Gastroesophageal sphincter (tissue), 4 donors: Measurements from ENCODE around the gene TMEFF2. TPM values are rescaled to one million over a fixed set of nuclear protein-coding genes. Genes with fewer than 3 reads are reported as not detected.

Experiments used
- ATAC-seq: fragments of 150-250 bp; one replicate; pipeline ENCODE4 v1.9.1; 2016; ENCODE audit warnings: mild to moderate bottlenecking, moderate library complexity
- H3K27ac ChIP-seq, 4 donors: fragments of 200-600 bp; sonication (generic) in 3 of 4; 1 replicate in 3 of 4; 2 replicates in 1 of 4; pipeline ENCODE4 v1.5.1; 2016 to 2019
- H3K27me3 ChIP-seq: fragments of 200-600 bp; sonication (generic); one replicate; pipeline ENCODE4 v1.5.1; 2019
- H3K36me3 ChIP-seq, 2 donors: fragments of 200-600 bp; sonication (generic); one replicate each; pipeline ENCODE4 v1.5.1; 2019; ENCODE audit warnings: control low read depth in 1 of 2
- H3K4me1 ChIP-seq, 3 donors: fragments of 200-600 bp; sonication (generic); 1 replicate in 2 of 3; 2 replicates in 1 of 3; pipeline ENCODE4 v1.5.1; 2016 to 2019; ENCODE audit warnings: control low read depth in 2 of 3
- H3K4me3 ChIP-seq, 2 donors: fragments of 200-600 bp; sonication (generic); one replicate each; pipeline ENCODE4 v1.5.1; 2019; ENCODE audit warnings: mild to moderate bottlenecking in 1 of 2, moderate library complexity in 1 of 2
- H3K9me3 ChIP-seq, 3 donors: fragments of 200-600 bp; sonication (generic); one replicate each; pipeline ENCODE4 v1.5.1; 2017 to 2019; ENCODE audit warnings: control low read depth in 2 of 3
- EP300 ChIP-seq: sonication (generic); formaldehyde crosslinking; IDR thresholded peaks from one replicate; pipeline ENCODE4 v1.6.1; 2017; ENCODE audit warnings: antibody characterized with exemption, mild to moderate bottlenecking
- POLR2A ChIP-seq, 2 donors: fragments of 450-650 bp; IDR thresholded peaks; one replicate each; pipeline ENCODE4 v1.6.1; 2017; ENCODE audit warnings: antibody characterized with exemption in 2 of 2, mild to moderate bottlenecking in 2 of 2, moderate library complexity in 1 of 2
- POLR2AphosphoS5 ChIP-seq: sonication (generic); formaldehyde crosslinking; IDR thresholded peaks from one replicate; pipeline ENCODE4 v1.6.1; 2017; ENCODE audit warnings: antibody characterized with exemption
- WGBS, 2 donors: methylation state at CpG; one replicate each; pipeline ENCODE4 v1.1.5; 2018; ENCODE audit warnings: low coverage in 1 of 2; 5-methylcytosine and 5-hydroxymethylcytosine counted together
- total RNA-seq, 4 donors: library from RNA; depleted of rRNA; stranded (reverse); fragments of >200 nt; gene quantifications; one replicate each; pipeline ENCODE4 v1.1.0, GENCODE V29; 2016
- TF ChIP-seq, protein P1 (sequence below), 4 experiments: fragments of 200-600 bp in 2 of 4; fragments of 450-650 bp in 2 of 4; sonication (generic) in 1 of 4; IDR thresholded peaks; one replicate each; pipeline ENCODE4 v1.5.1; 2017 to 2019; ENCODE audit warnings: antibody characterized with exemption in 4 of 4, mild to moderate bottlenecking in 2 of 4, moderate library complexity in 2 of 4

TMEFF2 gene
- total RNA-seq, 4 donors from 2014 or later = 0.42 to 3.0 (median 0.83) TPM

- H3K4me3 ChIP-seq = no peak overlapping the region
- H3K27me3 ChIP-seq = no peaks in the 10 kb centered on the region
- H3K27ac ChIP-seq = no peak overlapping the region
- ATAC-seq = no peak
- H3K4me1 ChIP-seq = peaks cover 0 to 10% (median 4%) of the 10 kb centered on the region in 3 donors
- H3K36me3 ChIP-seq = no peaks in the 10 kb centered on the region
- no peak for TF ChIP-seq POLR2A (IDR thresholded peaks at IDR 0.05)
- no peak for TF ChIP-seq EP300
- no peak for TF ChIP-seq POLR2AphosphoS5
- TF ChIP-seq, protein P1, sequence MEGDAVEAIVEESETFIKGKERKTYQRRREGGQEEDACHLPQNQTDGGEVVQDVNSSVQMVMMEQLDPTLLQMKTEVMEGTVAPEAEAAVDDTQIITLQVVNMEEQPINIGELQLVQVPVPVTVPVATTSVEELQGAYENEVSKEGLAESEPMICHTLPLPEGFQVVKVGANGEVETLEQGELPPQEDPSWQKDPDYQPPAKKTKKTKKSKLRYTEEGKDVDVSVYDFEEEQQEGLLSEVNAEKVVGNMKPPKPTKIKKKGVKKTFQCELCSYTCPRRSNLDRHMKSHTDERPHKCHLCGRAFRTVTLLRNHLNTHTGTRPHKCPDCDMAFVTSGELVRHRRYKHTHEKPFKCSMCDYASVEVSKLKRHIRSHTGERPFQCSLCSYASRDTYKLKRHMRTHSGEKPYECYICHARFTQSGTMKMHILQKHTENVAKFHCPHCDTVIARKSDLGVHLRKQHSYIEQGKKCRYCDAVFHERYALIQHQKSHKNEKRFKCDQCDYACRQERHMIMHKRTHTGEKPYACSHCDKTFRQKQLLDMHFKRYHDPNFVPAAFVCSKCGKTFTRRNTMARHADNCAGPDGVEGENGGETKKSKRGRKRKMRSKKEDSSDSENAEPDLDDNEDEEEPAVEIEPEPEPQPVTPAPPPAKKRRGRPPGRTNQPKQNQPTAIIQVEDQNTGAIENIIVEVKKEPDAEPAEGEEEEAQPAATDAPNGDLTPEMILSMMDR (IDR thresholded peaks at IDR 0.05) = no peak
- H3K9me3 ChIP-seq = no peaks in the 10 kb centered on the region
- WGBS, 2 donors = 90 to 93% methylated on average over 4 of the region's 4 CpGs
Measured at GRCh38 chr2:192157776-192158175, 37.0 kb downstream of the TMEFF2 start.

- ATAC-seq = no peak
- no peaks in the 10 kb centered on the region for H3K36me3 ChIP-seq
- TF ChIP-seq, protein P1 (IDR thresholded peaks at IDR 0.05) = no peak
- TF ChIP-seq POLR2A (IDR thresholded peaks at IDR 0.05) (no peak), EP300 (no peak), POLR2AphosphoS5 (no peak)
- no peaks in the 10 kb centered on the region for H3K9me3 ChIP-seq
- H3K27me3 ChIP-seq = no peaks in the 10 kb centered on the region
- H3K4me1 ChIP-seq = no peaks in the 10 kb centered on the region
- WGBS, 2 donors = 29 to 46% methylated on average over 1 of the region's 1 CpG
- H3K4me3 ChIP-seq = no peak overlapping the region
- no peak overlapping the region for H3K27ac ChIP-seq
Measured at GRCh38 chr2:192155511-192156118, 39.1 kb downstream of the TMEFF2 start.

- Histone ChIP-seq H3K4me1 (peaks cover 0 to 12% (median 4%) of the 10 kb centered on the region in 3 donors), H3K36me3 (no peaks in the 10 kb centered on the region), H3K27me3 (no peaks in the 10 kb centered on the region), H3K9me3 (no peaks in the 10 kb centered on the region), H3K4me3 (no peak overlapping the region), H3K27ac (no peak overlapping the region)
- no peak for ATAC-seq
- WGBS, 2 donors = 94 to 95% methylated on average over 2 to 4 of the region's 4 CpGs
- no peak for TF ChIP-seq POLR2AphosphoS5
- TF ChIP-seq, protein P1 (IDR thresholded peaks at IDR 0.05) = no peak
- TF ChIP-seq POLR2A (IDR thresholded peaks at IDR 0.05) = no peak
- no peak for TF ChIP-seq EP300
Measured at GRCh38 chr2:192153561-192153960, 41.2 kb downstream of the TMEFF2 start.

- WGBS, 2 donors = 11 to 38% methylated on average over 1 of the region's 1 CpG
- no peak for ATAC-seq
Measured at GRCh38 chr2:192151853-192152252, 42.9 kb downstream of the TMEFF2 start.

More at GRCh38 chr2:192151853-192152252, 42.9 kb downstream of the TMEFF2 start:
- Histone ChIP-seq H3K4me1 (peaks cover 11 to 29% (median 12%) of the 10 kb centered on the region in 3 donors), H3K4me3 (no peak overlapping the region), H3K27me3 (no peaks in the 10 kb centered on the region), H3K36me3 (no peaks in the 10 kb centered on the region), H3K9me3 (no peaks in the 10 kb centered on the region), H3K27ac (no peak overlapping the region)
- TF ChIP-seq EP300 (no peak), POLR2AphosphoS5 (no peak), POLR2A (IDR thresholded peaks at IDR 0.05) (no peak)
- TF ChIP-seq, protein P1 (IDR thresholded peaks at IDR 0.05) = no peak
